Activated CD4-positive, CD25-positive, alpha-beta regulatory T cell treated with anti-CD3 and anti-CD28 coated beads, Interleukin-2, amount 50 U/mL, for 72 hours (primary cell): Measurements from ENCODE around the gene PALS1.
"Not testable (repeated sequence)": the region's sequence is repeated elsewhere in the genome, so short reads cannot be mapped to it uniquely, and the experiment has no call there.

Experiments used
- DNase-seq: peaks from one replicate; pipeline ENCODE4 v3.0.0; 2021

The PALS1 gene

DNA sequence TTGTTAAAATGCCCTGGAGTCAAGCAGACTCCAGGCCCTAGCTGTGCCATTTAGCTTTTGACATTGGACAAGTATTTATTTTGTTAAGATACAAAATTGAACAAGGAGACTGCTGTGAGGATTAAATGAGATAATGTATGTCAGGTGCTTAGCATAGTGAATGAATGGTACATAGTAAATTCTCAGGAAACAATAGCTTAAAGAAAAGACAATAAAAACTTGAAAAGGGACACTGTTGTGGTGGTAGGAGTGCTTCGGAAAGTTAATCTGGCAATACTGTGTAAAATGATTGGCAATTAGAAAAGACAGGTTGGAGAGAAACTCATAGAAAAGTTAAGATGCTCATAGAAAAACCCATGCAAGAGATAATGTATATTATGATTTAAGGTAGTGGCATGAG, 19.7 kb downstream of the PALS1 start:
- no peak for DNase-seq

DNA sequence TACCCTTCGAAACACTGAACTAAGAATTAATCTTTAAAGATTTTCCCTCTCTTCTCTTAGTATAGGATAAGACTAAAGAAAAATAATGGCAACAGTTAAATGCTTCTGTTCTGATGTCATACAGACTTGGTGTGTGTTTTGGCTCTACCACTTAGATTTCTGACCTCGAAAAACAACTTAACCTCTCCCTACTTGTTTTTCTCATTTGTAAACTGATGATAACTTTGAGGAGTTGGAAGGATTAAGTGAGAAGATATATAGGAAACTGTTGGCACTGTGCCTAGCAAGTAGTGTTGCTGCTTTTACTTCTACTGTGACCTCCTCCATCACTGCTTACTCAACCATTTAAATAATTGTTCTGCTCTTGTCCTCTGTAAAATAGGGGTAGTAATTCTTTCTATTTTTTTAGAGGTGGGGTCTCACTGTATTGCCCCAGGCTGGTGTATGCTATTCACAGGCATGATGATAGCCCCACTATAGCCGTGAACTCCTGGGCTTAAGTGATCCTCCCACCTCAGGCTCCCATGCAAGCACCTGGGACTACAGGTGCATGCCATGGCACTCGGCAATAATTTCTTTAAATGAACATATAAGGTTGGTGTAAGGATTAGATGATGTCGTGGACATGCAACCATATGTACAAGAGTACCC, 22.4 kb downstream of the PALS1 start:
- DNase-seq, result no peak

DNA sequence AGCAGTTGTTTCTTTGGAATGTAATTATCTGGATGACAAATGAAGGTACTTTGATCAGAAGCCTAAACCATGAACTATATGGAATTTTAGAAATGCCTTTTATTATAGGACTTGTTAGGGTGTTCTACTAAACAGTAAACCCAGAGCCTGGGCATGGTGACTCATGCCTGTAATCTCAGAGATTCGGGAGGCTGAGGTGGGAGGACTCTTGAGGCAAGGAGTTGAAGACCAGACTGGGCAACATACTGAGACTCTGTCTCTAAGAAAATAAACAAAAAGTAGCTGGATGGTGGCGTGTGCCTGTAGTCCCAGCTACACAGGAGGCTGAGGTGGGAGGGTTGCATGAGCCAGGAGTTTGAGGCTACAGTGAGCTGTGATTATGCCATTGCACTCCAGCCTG, 23.9 kb downstream of the PALS1 start:
- no peak for DNase-seq

DNA sequence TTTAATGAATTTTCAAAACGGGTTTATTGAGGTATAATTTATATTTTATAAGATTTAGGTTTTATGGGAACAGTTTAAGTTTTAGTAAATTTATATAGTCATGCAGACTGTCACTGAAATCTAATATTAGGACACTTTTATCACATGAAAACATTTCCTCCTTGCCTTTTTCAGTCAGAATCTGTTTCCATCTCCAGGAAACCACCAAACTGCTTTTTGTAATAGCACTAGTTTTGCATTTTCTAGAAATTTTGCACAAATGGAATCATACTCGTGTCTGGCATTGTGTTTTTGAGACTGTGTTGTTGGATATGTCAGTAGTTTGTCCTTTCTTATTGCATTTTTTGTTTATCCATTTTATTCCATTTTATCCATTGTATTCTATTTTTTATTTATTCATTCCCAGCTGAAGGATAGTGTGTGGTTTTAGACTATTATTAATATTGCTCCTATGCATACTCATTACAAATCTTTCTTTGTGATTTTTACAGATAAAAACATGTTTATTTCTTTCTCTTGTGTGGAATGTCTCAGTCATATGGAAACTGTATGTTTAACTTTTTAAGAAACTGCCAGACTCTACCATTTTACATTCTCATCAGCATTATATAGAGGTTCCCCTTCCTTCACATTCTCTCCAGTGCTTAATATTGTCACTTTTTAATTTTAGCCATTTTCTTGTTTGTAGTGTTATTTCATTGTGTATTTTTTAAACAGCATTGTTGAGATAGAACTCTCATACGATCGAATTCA, 26.5 kb downstream of the PALS1 start:
- no peak for DNase-seq

DNA sequence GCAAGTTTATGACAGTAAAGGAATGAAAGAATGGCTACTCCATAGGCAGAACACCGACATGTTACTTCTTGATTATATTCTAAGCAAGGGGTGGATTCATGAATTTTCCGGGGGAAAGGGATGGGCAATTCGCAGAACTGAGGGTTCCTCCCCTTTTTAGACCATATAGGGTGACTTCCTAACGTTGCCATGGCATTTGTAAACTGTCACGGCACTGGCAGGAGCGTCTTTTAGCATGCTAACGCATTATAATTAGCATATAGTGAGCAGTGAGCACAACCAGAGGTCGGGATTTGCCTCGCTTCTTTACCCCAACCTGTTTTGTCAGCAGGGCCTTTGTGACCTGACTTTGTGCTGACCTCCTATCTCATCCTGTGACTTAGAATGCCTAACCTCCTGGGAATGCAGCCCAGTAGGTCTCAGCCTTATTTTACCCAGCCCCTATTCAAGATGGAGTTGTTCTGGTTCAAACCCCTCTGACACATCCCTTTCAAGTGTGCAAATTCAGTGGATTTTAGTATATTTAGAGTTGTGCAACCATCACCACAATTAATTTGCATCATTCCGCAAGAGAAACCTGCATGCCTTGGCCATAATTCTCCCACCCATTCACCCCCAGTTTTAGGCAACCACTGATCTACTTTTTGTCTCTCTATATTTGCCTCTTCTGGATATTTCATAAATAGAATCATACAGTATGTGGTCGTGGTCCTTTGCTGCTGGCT, 27.4 kb downstream of the PALS1 start:
- DNase-seq, result no peak

DNA sequence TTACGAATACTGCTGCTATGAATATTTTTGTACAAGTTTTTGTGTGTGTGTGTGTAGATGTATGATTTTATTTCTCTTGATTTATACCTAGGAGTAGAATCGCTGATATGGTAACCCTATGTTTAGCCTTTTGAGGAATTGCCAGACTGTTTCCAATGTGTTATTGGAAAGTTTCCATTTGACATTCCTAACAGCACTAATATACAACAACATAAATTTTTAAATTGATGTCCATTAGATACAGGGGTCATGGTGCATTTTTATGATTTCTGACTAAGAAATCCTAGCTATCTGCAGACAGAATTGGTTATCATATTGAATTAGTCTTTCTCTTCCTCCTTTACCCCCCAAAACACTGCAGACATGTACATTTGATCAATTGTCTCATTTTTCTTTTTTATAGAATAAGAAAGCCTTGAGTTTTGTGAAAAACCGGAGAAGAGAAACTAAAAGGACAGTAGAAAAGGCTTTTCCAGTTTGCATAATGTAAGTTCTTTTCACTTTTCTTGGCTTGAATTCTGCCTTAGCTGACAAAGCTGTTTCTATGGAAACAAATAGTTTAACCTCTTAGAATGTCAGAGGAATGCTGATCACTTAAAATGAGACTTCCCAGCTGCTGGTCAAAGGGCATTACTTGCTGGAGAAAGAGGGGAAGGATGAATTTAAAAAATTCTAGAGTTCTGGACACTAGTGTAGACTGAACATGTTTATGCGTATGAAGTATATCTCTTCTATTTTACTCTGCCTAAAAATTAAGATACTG, 28.2 kb downstream of the PALS1 start:
- DNase-seq, result no peak

DNA sequence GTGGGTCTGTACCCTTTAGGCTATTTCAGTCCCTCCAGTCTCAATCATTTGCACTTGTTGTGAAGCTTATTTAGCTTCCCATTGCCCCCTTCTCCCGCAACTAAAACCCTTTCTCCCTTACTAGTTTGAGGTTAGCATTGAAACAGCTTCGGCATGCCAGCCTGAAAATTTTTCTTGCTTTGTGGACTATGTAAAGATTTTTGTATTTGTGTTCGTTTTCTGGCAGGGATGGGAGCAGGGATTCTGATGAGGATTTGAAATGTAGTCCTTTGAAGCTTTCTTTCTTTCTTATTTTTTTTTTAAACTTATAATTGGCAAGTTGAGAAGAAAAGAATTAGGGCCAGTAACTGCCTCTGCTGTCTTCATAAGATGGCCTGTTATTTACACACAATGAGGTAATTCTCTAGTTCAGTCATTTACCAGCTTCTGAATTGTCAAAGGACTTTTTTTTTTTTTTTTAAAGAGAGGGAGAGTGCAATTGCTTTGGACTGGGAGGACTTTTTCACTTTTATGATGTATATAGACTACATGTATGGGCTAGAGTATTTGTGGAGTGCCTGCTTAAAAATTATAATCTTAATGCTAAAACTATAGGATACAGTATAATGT, 29.0 kb downstream of the PALS1 start:
- DNase-seq, result no peak

DNA sequence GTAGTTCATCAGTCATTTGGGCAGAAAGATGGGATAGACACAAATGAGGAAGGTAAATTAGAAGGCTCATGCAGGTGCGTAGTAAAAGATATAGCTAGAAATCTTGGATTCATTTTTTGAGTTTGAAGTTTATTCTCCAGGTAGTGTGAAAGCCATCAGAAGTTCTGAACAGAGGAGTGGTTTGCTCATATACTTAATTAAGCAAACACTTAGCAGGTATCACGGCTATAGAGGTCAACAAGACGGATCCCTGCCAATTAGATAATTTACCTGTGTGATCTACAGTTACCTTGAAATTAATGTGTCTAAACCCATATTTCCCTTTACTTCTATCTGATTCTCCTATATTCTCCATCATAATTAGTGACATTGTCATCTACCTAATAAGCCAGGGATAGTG, 29.7 kb downstream of the PALS1 start:
- DNase-seq, result no peak

DNA sequence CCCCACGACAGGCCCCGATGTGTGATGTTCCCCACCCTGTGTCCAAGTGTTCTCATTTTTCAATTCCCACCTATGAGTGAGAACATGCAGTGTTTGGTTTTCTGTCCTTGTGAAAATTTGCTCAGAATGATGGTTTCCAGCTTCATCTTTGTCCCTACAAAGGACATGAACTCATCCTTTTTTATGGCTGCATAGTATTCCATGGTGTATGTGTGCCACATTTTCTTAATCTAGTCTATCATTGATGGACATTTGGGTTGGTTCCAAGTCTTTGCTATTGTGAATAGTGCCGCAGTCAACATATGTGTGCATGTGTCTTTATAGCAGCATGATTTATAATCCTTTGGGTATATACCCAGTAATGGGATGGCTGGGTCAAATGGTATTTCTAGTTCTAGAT, 32.0 kb downstream of the PALS1 start:
- DNase-seq, result not testable (repeated sequence)

DNA sequence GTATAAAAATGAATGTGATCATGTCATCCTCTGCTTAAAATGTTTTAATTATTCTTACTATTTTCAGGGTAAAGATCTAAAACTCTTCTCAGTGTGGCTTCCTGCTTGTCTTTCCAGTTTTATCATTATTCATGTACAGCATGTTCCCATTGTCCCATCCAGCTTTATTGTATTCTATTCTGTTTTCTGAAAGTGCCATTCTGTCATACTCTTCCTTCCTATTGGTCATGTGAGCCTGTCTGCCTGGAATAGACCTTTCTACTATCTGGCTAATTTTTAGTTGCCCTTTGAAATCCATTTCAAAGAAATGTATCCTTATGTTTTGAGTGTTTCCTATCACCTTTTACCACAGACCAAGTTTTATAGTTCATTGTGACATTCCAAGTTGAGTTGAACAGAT, 34.9 kb downstream of the PALS1 start:
- DNase-seq, result no peak

DNA sequence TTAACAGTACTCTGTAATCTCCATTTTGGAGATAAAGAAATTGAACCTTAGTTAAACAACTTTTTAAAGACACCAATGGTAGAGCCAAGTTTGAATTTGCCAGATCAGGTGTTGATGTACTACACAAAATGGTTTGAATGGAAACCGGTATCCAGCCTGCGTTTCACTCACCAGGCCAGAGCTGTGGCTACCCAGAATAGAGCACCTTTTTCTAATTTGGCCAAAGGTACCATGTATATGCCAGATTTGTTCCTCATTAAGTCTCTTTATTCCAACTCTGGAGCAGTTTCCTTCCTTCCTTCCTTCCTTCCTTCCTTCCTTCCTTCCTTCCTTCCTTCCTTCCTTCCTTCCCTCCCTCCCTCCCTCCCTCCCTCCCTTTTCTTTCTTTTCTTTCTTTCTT, 39.3 kb downstream of the PALS1 start:
- no peak for DNase-seq

DNA sequence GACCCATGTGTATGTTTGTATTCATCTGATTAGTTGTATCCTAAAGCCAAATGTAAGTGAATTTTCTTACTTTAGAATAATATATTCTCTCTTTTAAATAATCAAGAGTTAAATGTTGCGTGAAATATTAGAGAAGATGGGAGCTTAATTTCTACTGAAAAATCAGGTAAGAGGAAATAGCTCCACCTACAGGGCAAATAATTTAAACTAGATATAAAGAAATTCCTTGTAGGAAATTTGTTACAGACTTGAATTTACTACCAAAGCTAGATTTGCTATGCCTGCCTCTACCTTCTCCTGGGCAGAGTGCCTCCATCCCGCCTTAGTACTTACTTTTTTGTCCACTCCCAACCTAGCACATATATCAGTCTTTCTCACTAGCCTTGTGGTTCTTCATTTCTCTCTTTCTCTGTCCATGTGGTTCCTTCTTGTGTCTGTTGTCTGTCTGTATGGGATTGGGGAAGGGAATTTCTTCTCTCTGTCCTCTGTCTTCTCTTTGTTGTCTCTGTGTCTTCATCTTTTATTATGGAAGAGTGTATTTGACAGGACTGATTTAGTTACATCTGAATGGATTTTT, 44.7 kb downstream of the PALS1 start:
- no peak for DNase-seq
